Measurements from ENCODE around the gene MIDN.

The MIDN gene

DNA sequence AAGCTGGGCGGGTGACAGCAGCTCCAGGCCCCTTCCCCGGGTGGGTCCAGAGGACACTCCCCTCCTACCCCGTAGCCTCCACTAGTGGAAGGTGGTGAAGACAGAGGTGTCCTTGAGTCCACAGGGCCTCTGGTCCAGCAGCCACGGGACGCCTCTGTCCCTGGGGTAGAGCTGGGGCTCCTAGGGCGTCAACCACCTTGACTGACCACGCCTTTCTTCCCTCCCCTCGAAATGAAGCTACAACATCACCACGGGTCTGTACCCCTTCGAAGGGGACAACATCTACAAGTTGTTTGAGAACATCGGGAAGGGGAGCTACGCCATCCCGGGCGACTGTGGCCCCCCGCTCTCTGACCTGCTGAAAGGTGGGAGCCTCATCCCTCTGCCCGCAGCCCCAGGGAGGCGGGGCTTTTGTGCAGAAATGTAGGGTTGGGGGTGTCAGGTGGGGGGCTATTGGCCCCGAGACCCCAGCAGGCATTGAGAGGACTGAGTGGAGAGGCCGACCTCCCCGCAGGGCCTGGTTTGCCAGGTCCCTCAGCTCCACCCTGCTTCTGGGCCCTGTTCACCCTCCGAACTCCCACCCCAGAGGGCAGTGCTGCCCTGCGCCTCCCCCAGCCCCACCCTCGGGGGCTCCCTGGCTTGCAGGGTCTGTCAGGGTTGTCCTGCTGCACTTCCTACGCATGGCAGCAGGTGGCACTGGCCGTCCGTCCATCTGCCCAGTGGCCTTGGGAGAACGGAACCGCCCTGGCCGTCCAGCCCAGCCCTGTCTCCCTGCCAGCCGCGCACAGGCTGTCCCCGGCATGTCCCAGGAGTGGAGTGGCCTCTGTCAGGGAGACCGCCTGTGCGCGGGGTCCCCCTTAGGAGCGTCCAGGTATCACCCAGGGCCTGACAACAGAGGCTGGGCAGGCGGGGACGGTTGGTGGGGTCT lies 27.1 kb upstream of the MIDN start:
- in situ Hi-C loops (cut with HindIII; ENCODE audit: low sequenced_read_pairs) = no loop called here

GRCh38 chr19:1221904-1222255 lies 26.5 kb upstream of the MIDN start:
- in situ Hi-C loops (cut with HindIII; ENCODE audit: low sequenced_read_pairs) = no loop called here

- in situ Hi-C loops (cut with HindIII; ENCODE audit: low sequenced_read_pairs) = no loop called here
Measured at GRCh38 chr19:1222394-1222793, 26.0 kb upstream of the MIDN start.

- in situ Hi-C loops (cut with HindIII; ENCODE audit: low sequenced_read_pairs) = no loop called here
Measured at GRCh38 chr19:1223018-1223855, 25.1 kb upstream of the MIDN start.

DNA sequence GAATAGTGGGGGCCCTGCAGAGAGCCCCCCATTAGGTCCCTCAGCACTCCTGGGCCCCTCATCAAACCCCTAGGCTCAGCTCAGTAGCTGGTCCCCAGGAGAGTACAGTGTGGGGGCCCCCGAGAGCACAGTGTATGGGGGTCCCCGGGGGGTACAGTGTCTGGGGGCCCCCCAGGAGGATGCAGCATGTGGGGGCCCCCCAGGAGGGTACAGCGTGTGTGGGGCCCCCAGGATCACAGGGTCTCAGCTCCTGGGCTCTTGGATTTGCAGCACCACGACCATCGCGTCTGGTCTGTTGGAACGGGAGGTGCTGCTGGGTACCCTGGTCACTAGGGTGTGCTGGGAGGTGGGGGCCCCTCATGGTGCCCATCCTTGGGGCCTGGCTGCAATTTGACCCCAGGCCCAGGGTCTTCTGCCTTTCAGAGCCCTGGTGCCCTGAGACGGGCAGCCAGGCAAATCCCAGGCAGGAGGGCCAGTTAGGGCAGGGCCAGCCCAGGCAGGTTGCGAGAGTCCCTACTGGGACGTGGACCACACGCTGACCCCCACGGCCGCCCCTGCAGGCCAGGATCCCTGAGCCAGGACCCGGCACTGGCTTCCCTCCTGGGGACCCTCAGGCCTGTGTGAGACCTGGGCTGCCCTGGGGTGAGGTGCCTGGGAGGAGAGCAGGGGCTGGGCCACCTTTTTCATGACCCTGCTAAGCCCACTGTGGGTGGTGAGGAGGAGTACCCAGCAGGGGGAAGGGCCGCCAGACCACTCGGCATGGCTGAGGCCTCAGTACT lies 24.1 kb upstream of the MIDN start:
- in situ Hi-C loops (cut with HindIII; ENCODE audit: low sequenced_read_pairs) = no loop called here

DNA sequence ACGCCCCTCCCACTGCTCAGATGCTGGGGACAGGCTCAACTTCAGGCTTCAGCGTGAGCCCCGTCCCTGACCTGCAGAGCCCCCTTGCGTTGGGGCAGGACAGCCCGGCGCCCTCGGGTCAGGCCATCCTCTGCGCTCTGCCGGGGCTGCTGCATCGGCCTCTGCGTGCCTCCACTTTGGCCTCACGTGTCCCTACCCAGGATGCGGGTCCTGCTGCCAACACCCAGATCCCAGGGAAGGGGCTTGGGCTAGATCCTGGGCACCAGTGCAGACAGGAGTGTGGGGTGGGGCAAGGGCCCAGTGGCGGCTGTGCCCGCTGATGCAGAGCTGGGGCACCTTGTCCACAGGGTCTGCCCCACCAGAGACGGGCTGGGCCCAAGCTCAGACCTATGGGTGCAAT lies 23.5 kb upstream of the MIDN start:
- in situ Hi-C loops (cut with HindIII; ENCODE audit: low sequenced_read_pairs) = no loop called here

GRCh38 chr19:1225440-1226226 lies 22.8 kb upstream of the MIDN start:
- in situ Hi-C loops (cut with HindIII; ENCODE audit: low sequenced_read_pairs) = no loop called here

DNA sequence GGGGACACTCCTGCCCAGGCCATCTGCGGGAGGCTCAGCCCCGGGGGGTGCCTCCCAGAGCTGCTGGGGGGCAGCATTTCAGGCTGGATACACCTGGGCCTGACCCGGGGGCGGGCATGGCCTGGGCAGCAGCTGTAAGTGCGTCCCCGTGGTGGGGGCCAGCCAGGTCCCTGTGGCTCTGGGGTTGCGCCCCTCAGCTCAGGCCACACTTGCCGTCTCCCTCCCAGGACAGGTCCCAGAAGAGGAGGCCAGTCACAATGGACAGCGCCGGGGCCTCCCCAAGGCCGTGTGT lies 22.2 kb upstream of the MIDN start:
- in situ Hi-C loops (cut with HindIII; ENCODE audit: low sequenced_read_pairs) = no loop called here

DNA sequence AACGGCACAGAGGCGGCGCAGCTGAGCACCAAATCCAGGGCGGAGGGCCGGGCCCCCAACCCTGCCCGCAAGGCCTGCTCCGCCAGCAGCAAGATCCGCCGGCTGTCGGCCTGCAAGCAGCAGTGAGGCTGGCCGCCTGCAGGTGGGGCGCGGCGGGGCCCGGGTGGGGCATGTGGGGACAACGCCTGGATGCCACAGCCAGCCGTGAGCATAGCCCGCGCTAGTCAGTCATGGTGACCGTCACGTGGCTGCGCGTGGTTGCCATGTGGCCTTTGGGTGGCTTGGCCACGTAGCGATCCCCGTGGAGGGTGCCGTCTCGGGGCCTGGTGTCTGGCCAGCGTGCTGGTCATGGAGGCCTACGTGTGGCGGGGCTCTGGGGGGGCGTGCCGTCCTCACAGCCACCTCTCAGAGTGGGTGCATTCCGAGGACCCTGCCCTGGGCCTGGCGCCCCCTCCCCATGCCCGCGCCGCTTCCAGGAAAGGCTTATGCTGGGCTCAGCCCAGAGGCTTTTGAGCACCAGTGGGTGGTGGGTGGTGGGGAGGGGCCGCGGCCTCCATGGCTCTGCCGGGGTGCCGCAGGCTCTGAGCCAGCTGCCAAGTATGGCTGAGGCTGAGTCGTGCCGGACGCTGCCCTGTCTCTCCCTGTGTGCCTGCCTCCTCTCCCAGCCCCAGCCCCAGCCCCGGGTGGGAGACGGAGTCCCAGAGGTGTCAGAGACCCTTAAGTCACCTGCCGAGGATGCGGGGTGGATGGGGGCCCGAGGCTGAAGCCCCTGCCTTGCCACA lies 21.7 kb upstream of the MIDN start:
- in situ Hi-C loops (cut with HindIII; ENCODE audit: low sequenced_read_pairs) = no loop called here

DNA sequence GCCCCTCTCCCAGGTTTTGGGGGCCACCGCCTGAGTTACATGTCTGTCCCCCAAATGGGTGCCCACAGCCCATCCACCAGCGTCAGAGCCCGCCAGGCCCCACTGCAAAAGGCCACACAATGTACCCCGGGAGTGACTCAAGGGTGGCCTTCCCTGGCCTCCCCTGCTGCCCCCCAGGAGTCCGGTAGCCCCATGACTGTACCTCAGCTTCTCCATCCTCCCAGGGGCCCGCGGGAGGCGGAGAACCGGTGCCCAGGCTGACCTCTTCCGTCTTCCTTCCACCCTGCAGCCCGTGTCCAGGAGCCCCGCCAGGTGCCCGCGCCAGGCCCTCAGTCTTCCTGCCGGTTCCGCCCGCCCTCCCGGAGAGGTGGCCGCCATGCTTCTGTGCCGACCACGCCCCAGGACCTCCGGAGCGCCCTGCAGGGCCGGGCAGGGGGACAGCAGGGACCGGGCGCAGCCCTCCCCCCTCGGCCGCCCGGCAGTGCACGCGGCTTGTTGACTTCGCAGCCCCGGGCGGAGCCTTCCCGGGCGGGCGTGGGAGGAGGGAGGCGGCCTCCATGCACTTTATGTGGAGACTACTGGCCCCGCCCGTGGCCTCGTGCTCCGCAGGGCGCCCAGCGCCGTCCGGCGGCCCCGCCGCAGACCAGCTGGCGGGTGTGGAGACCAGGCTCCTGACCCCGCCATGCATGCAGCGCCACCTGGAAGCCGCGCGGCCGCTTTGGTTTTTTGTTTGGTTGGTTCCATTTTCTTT lies 20.9 kb upstream of the MIDN start:
- in situ Hi-C loops (cut with HindIII; ENCODE audit: low sequenced_read_pairs) = no loop called here

- in situ Hi-C loops (cut with HindIII; ENCODE audit: low sequenced_read_pairs) = no loop called here
Measured at GRCh38 chr19:1228161-1228957, 20.0 kb upstream of the MIDN start.

DNA sequence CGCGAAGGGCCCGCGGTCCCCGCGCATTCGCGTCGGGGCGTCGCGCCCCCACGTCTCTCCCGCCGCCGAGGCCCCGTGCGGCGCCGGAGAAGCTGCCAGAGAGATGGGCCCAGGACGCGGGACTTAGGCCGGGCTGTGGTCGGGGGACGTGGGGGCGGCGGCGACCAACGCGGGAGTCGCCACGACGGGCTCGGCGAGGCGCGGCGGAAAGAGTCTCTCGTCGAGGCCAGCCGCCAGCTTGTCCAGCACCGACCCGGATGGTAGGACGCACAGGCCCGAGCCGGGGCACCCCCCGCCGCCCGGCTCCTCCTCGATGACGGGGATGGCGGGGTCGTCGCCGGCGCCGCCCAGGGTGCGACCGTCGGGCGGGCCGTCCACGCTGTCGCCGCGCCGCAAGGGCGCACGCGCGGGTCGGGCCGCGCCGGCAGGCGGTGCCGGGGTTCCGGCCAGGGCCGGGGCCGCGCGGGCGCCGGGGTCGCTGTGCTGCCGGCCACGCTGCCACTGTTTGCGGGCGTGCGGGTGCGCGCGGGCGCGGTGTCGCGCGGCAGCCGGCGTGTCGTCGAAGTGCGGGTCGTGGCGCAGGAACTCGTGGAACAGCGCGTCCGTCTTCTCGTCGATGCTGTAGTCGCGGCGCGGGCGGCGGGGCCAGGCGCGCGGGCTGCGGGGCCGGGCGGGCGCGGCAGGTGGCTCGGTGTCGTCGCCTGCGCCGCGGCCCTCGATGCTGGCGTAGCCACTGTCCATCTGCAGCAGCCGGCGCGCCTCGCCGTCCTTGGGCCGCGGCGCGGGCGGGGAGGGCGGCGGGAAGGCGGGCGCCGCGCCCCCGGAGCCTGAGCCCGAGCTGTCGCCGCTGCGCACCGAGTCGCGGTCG lies 19.1 kb upstream of the MIDN start:
- in situ Hi-C loops (cut with HindIII; ENCODE audit: low sequenced_read_pairs) = no loop called here

GRCh38 chr19:1229924-1230782 lies 18.2 kb upstream of the MIDN start:
- in situ Hi-C loops (cut with HindIII; ENCODE audit: low sequenced_read_pairs) = no loop called here

DNA sequence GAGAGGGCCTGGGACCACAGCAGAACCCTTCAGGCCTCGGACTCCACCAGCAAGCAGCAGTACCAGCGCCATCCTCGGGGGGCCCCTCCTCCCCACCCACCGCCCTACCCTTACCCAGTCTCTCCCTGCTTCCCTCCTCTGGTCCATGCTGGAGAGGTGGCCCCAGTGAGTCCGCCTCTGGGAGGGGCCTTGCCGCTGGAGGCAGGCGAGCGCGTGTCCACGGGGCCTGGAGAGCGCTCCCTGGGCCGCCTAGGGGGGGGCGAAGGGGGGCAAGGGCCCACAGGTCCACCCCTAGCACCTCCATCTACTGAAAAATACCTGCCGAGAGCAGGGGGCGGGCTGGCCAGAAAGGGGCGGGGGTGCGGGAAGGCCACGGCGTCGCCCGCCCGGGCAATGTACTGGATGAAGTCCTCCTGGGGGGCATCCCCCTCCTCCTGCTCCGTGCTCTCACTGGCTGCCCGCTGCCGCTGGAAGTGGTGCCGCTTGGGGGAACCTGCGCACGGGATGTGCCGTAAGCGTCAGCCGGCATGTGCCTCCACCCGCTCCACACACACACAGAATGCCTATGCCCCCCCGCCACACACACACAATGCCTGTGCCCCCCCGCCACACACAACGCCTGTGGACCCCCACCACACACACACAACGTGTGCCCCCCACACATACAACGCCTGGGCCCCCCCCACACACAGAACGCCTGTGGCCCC lies 17.4 kb upstream of the MIDN start:
- in situ Hi-C loops (cut with HindIII; ENCODE audit: low sequenced_read_pairs) = no loop called here

DNA sequence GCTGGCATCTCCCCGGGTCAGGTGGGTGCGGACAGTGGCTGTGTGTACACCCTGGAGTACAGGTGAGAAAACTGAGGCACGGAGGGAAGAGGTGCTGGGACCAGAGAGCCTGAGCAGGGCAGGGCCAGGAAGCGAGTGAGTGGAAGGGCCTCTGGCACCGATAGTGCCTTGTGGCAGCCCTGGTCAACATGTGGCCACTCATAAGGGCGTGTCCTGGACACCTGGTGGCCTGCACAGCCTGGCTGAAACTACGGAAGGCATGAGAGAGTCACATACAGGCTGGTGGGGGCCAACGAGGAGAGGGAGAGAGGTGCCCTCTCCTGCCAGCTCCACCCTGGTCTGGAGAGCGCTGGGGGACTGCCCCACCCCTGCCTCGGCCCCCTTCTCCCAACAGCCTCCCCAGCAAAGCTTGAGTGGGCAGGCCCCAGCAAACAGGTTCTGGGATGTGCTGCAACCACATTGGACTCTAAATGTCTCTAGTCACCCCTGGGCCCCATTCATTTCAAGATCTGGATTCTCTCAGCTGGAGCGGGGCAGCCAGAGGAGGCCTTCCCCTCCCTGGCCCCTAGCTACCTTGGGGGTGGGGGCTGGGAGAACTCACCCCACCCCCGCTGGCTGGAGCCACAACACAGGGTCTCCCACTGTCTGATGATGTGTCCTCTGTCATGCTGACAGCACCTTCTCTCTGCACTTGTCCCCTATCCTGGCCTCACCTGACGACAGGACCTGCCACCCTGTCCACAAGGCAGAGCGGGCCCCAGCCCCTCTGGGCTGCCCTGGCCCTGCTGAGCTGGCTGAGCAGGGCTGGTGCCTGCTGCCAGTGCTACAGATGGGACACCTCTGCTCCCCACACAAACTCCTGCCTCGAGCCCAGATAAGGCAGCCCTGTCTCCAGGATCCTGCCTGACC lies 16.4 kb upstream of the MIDN start:
- in situ Hi-C loops (cut with HindIII; ENCODE audit: low sequenced_read_pairs) = no loop called here
